HEK293T (cell line): ENCODE measurements around the gene FRMD8.

Source experiments
- CTCF ChIA-PET: fragments of 350-600 bp; formaldehyde crosslinking; extraction: SDS; loops from one replicate; lab custom pipeline; 2021; ENCODE audit warnings: antibody characterized with exemption, inconsistent platforms; lab: Yijun Ruan, JAX
- POLR2A ChIA-PET: fragments of 350-600 bp; formaldehyde crosslinking; extraction: SDS; loops from one replicate; lab custom pipeline; 2020; ENCODE audit warnings: antibody characterized with exemption, inconsistent platforms; lab: Yijun Ruan, JAX
- DNase-seq: peaks from one replicate; pipeline ENCODE4 v3.0.0; 2012; ENCODE audit warnings: mixed read lengths; ENCODE audit errors: extremely low spot score
- ARNT ChIP-seq: fragments of 450-650 bp; IDR thresholded peaks from 2 replicates; pipeline ENCODE4 v1.6.1; 2017; ENCODE audit warnings: mild to moderate bottlenecking
- BHLHE40 ChIP-seq: fragments of 450-650 bp; IDR thresholded peaks from 2 replicates; pipeline ENCODE4 v1.6.1; 2016; ENCODE audit warnings: mild to moderate bottlenecking, moderate library complexity, borderline replicate concordance
- CTBP1 ChIP-seq: fragments of 450-650 bp; IDR thresholded peaks from 2 replicates; pipeline ENCODE4 v1.6.1; 2016; ENCODE audit warnings: borderline replicate concordance
- ELF4 ChIP-seq: fragments of 450-650 bp; IDR thresholded peaks from 2 replicates; pipeline ENCODE4 v1.6.1; 2017; ENCODE audit warnings: antibody characterized with exemption
- FOXA1 ChIP-seq: fragments of 450-650 bp; IDR thresholded peaks from 2 replicates; pipeline ENCODE4 v1.6.1; 2016; ENCODE audit warnings: mild to moderate bottlenecking
- FOXK2 ChIP-seq: fragments of 450-650 bp; IDR thresholded peaks from 2 replicates; pipeline ENCODE4 v1.6.1; 2016; ENCODE audit warnings: mild to moderate bottlenecking
- FOXM1 ChIP-seq: fragments of 450-650 bp; IDR thresholded peaks from 2 replicates; pipeline ENCODE4 v1.6.1; 2017; ENCODE audit warnings: mild to moderate bottlenecking, borderline replicate concordance
- HDGF ChIP-seq: fragments of 450-650 bp; IDR thresholded peaks from 2 replicates; pipeline ENCODE4 v1.6.1; 2017; ENCODE audit warnings: antibody characterized with exemption, borderline replicate concordance
- L3MBTL2 ChIP-seq: fragments of 450-650 bp; conservative IDR thresholded peaks from 2 replicates; pipeline ENCODE4 v1.6.1; 2016; ENCODE audit warnings: mild to moderate bottlenecking
- LEF1 ChIP-seq: fragments of 450-650 bp; IDR thresholded peaks from 2 replicates; pipeline ENCODE4 v1.6.1; 2017; ENCODE audit warnings: mild to moderate bottlenecking, borderline replicate concordance
- NFRKB ChIP-seq: fragments of 450-650 bp; IDR thresholded peaks from 2 replicates; pipeline ENCODE4 v1.6.1; 2016; ENCODE audit warnings: mild to moderate bottlenecking, moderate library complexity
- SP1 ChIP-seq: fragments of 450-650 bp; IDR thresholded peaks from 2 replicates; pipeline ENCODE4 v1.6.1; 2017
- SUZ12 ChIP-seq: fragments of 450-650 bp; IDR thresholded peaks from 2 replicates; pipeline ENCODE4 v1.6.1; 2016; ENCODE audit warnings: mild to moderate bottlenecking
- TARDBP ChIP-seq: fragments of 450-650 bp; IDR thresholded peaks from 2 replicates; pipeline ENCODE4 v1.6.1; 2016
- ZNF384 ChIP-seq: fragments of 450-650 bp; IDR thresholded peaks from 2 replicates; pipeline ENCODE4 v1.6.1; 2016
- TF ChIP-seq, protein P1 (sequence below): fragments of 450-650 bp; IDR thresholded peaks from 2 replicates; pipeline ENCODE4 v1.6.1; 2016

The FRMD8 gene, protein sequence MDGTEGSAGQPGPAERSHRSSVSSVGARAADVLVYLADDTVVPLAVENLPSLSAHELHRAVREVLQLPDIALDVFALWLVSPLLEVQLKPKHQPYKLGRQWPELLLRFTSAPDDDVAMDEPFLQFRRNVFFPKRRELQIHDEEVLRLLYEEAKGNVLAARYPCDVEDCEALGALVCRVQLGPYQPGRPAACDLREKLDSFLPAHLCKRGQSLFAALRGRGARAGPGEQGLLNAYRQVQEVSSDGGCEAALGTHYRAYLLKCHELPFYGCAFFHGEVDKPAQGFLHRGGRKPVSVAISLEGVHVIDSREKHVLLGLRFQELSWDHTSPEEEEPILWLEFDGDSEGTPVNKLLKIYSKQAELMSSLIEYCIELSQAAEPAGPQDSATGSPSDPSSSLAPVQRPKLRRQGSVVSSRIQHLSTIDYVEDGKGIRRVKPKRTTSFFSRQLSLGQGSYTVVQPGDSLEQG

DNA sequence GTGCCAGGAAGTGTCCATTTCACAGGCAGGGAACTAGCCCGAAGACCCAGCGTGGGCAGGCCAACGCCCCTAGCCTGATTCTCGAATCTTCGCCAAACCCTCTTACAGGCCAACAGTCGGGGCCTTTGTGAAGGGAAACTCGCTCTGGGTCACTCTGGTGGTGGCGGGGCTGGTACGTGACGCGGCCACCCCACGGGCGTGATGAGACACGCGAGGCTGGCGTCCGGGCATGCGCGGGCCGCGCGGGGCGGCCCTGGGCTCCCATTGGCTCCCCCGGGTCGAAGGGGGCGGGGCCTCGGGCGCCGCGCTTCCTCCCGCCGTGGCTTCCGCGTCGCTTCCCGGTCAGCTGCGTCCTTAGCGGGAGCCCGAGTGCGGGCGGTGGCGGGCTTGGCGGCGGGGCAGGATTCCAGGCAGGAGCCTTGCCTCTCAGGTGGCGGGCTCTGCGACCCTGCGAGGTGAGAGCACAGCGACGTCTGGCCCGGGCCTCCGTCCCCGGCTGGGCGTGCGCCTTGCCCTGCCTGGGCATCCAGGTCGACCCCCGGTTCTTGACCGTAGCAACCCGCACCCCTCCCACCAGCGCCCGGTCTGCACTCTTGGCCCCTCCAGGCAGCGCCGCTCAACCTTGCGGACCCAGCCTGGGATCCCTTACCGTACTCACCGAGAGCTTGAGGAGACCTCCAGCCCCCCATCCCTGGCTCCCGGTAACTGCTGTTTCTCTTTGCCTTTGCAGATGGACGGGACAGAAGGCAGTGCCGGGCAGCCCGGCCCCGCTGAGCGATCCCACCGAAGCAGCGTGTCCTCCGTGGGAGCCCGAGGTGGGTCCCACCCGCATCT is at the start of gene FRMD8:
Gene FRMD8, plus strand, starts transcription at position 331 of the 834 bp plus-strand sequence. Its CDS starts 400 bp downstream, at position 731.
- TF ChIP-seq L3MBTL2 (peak; percentile 92), TARDBP (peak; percentile 96), SP1 (no peak)
- ChIA-PET CTCF (interaction anchor here (1.1 to 2.1 kb wide), 3 partner anchors 15 to 30 kb away, joined by 4 to 8 read pairs (median 7); no protein-coding TSS in a partner anchor), POLR2A (interaction anchor here (0.5 to 16.9 kb wide), 10 partner anchors 10 to 402 kb away, joined by 3 to 264 read pairs (median 4); partner anchors contain the start of genes MALAT1 and NEAT1)
- peak; percentile 91 for DNase-seq

DNA sequence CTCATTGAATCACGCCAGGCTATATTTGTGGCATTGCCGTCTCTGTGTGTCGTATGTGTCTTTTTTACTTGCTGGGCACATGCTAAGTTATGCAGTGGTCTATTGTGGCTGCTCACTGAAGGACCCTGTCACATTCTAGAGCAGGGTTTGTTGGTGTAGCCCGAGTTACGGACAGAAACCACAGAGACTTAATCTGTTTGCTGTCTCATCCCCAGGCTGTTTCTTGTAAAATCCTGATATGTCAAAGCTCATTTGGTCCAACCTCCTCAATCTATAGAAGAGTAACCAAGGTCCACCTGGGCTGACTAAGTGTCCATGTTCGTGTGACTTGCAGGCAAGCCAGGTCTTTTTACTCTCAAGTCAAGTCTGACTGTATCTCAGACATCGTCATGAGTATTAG is 47.8 kb upstream of the FRMD8 start:
- TF ChIP-seq NFRKB, result no peak
- TF ChIP-seq TARDBP, result no peak
- TF ChIP-seq FOXK2, result no peak
- TF ChIP-seq BHLHE40, result no peak
- TF ChIP-seq CTBP1, result no peak
- TF ChIP-seq, protein P1, sequence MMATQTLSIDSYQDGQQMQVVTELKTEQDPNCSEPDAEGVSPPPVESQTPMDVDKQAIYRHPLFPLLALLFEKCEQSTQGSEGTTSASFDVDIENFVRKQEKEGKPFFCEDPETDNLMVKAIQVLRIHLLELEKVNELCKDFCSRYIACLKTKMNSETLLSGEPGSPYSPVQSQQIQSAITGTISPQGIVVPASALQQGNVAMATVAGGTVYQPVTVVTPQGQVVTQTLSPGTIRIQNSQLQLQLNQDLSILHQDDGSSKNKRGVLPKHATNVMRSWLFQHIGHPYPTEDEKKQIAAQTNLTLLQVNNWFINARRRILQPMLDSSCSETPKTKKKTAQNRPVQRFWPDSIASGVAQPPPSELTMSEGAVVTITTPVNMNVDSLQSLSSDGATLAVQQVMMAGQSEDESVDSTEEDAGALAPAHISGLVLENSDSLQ, result no peak
- no peak for TF ChIP-seq ZNF384
- no peak for TF ChIP-seq SP1
- no peak for TF ChIP-seq ARNT
- no peak for DNase-seq
- ChIA-PET POLR2A (interaction anchor here (0.9 to 1.8 kb wide), 2 partner anchors 11 to 85 kb away, joined by 4 read pairs; no protein-coding TSS in a partner anchor), CTCF (interaction anchor here (1.3 kb wide), 1 partner anchor 9 kb away, joined by 5 read pairs; no protein-coding TSS in a partner anchor)

DNA sequence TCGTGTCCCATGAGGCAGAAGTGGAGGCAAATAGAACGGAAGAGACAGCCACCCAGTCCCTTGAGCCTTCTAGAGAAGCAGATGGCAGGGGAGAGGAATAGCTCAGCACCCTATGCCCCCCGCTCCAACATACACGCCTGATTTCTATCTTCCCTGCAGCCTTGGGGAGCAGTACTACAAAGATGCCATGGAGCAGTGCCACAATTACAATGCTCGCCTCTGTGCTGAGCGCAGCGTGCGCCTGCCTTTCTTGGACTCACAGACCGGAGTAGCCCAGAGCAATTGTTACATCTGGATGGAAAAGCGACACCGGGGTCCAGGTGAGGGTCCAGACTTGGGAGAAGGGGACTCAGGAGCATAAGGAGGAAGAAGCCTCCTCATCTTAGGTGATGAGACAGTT is 46.2 kb upstream of the FRMD8 start:
- TF ChIP-seq TARDBP (no peak), BHLHE40 (no peak), LEF1 (no peak), NFRKB (no peak), SP1 (no peak), L3MBTL2 (no peak), ELF4 (no peak), HDGF (no peak), ZNF384 (no peak), SUZ12 (no peak), CTBP1 (no peak), FOXM1 (no peak)
- TF ChIP-seq, protein P1, result no peak
- POLR2A ChIA-PET, result interaction anchor here (0.6 kb wide), 1 partner anchor 79 kb away, joined by 3 read pairs; the partner anchor contains the start of gene POLA2
- CTCF ChIA-PET, result no interaction called here

DNA sequence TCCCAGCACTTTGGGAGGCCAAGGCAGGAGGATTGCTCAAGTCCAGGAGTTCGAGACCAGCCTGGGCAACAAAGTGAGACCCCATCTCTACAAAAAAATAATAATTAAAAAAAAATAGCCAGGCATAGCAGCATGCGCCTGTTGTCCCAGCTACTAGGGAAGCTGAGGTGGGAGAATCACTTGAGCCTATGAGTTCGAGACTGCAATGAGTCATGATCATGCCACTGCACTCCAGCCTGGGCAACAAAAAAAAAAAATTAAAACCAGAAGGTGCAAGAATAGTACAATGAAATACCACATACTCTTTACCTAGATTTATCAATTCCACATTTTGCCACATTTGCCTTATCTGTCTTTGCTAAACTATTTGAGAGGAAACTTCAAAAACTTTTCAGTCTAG is 44.6 kb upstream of the FRMD8 start:
- POLR2A ChIA-PET, result no interaction called here
- CTCF ChIA-PET, result no interaction called here
- TF ChIP-seq LEF1 (no peak), ARNT (no peak), NFRKB (no peak), HDGF (no peak), FOXA1 (no peak), SUZ12 (no peak), SP1 (no peak), TARDBP (no peak), L3MBTL2 (no peak), CTBP1 (no peak), ELF4 (no peak), ZNF384 (no peak), BHLHE40 (no peak), FOXK2 (no peak), FOXM1 (no peak)
- TF ChIP-seq, protein P1, result no peak
- DNase-seq, result no peak

More for the DNA sequence above, 46.2 kb upstream of the FRMD8 start:
- DNase-seq, result no peak

DNA sequence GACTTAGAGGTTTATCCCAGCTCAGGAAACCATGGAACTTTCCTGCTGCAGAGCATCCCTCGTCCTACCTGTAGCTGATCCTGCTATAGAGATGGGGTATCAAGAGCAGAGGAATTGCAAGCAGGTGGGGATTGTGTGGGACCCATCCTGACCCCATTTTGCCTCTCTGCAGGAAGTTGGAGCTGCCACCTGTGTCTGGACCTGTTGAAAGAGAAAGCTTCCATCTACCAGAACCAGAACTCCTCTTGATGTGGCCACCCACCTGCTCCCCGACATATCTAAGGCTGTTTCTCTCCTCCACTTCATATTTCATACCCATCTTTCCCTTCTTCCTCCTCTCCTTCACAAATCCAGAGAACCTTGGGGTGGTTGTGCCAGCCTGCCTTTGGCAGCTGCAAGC is 34.9 kb upstream of the FRMD8 start:
- ChIA-PET POLR2A (interaction anchor here (1.5 to 5.7 kb wide), 4 partner anchors 18 to 89 kb away, joined by 5 to 46 read pairs (median 8); partner anchors contain the start of genes DPF2, NEAT1 and POLA2), CTCF (interaction anchor here (0.6 to 1.5 kb wide), 3 partner anchors 22 to 119 kb away, joined by 3 to 5 read pairs (median 4); partner anchors contain the start of gene CDC42EP2)
- TF ChIP-seq SUZ12 (no peak), BHLHE40 (no peak), L3MBTL2 (no peak), FOXA1 (no peak), LEF1 (no peak), ZNF384 (no peak), ARNT (no peak), ELF4 (no peak), NFRKB (no peak), SP1 (no peak)
- no peak for DNase-seq
